HepG2 (cell line): ENCODE data around the gene MDP1. TPM values are rescaled to one million over a fixed set of nuclear protein-coding genes. Genes with fewer than 3 reads are reported as not detected.
A peak's percentile ranks its signal among the peaks of the same experiment; 100 is the strongest.

Experiments used
- ADNP ChIP-seq: sonication (generic); formaldehyde crosslinking; IDR thresholded peaks from 2 replicates; pipeline ENCODE4 v1.4.0; 2020; ENCODE audit warnings: missing genetic modification reagents
- ARNTL ChIP-seq: sonication (generic); formaldehyde crosslinking; IDR thresholded peaks from 2 replicates; pipeline ENCODE4 v1.4.0; 2020; ENCODE audit warnings: mild to moderate bottlenecking, missing genetic modification reagents
- ASH2L ChIP-seq: fragments of 300-600, 200-600 bp; sonication (generic); IDR thresholded peaks from 2 replicates; pipeline ENCODE4 v1.7.0; 2017; ENCODE audit warnings: low read depth, mild to moderate bottlenecking, moderate library complexity, mixed read lengths, low read length; ENCODE audit not compliant: insufficient read length
- BRD4 ChIP-seq: sonication (generic); formaldehyde crosslinking; IDR thresholded peaks from 2 replicates; pipeline ENCODE4 v1.4.0; 2020; ENCODE audit warnings: missing genetic modification reagents
- DDIT3 ChIP-seq: sonication (generic); formaldehyde crosslinking; IDR thresholded peaks from 2 replicates; pipeline ENCODE4 v1.4.0; 2020; ENCODE audit warnings: mild to moderate bottlenecking, missing genetic modification reagents
- ERF ChIP-seq: IDR thresholded peaks from 2 replicates; pipeline ENCODE4 v1.6.1; 2018; ENCODE audit warnings: missing biosample characterization, missing genetic modification reagents
- ETV5 ChIP-seq: IDR thresholded peaks from 2 replicates; pipeline ENCODE4 v1.6.1; 2018; ENCODE audit warnings: missing biosample characterization, missing genetic modification reagents, inconsistent platforms, borderline replicate concordance
- FOSL2 ChIP-seq: sonication (generic); formaldehyde crosslinking; IDR thresholded peaks from 2 replicates; pipeline ENCODE4 v1.4.0; 2020; ENCODE audit warnings: missing genetic modification reagents
- FOXK2 ChIP-seq: fragments of 450-650 bp; IDR thresholded peaks from 2 replicates; pipeline ENCODE4 v1.6.1; 2016
- HCFC1 ChIP-seq: fragments of 150-350 bp; IDR thresholded peaks from 2 replicates; pipeline ENCODE4 v1.6.1; 2014; ENCODE audit warnings: low read depth, low read length
- JUNB ChIP-seq: sonication (generic); formaldehyde crosslinking; IDR thresholded peaks from 2 replicates; pipeline ENCODE4 v1.8.0; 2022; ENCODE audit warnings: missing genetic modification reagents, mild to moderate bottlenecking, borderline replicate concordance
- KDM1A ChIP-seq: IDR thresholded peaks from 2 replicates; pipeline ENCODE4 v1.6.1; 2016; ENCODE audit warnings: missing compliant biosample characterization
- LCORL ChIP-seq, 2 experiments: fragments of 450-650 bp in 1 of 2; sonication (generic) in 1 of 2; formaldehyde crosslinking in 1 of 2; IDR thresholded peaks; 2 replicates each; pipeline versions ENCODE4 v1.5.0 to v1.6.1; 2017 to 2020; ENCODE audit warnings: antibody characterized with exemption in 1 of 2, missing genetic modification reagents in 1 of 2
- MIER2 ChIP-seq: IDR thresholded peaks from 2 replicates; pipeline ENCODE4 v1.6.1; 2016; ENCODE audit warnings: missing biosample characterization, missing genetic modification reagents
- NRL ChIP-seq: sonication (generic); formaldehyde crosslinking; IDR thresholded peaks from 2 replicates; pipeline ENCODE4 v1.5.0; 2020; ENCODE audit warnings: missing genetic modification reagents, mild to moderate bottlenecking, moderate library complexity, borderline replicate concordance
- PAXIP1 ChIP-seq: sonication (generic); formaldehyde crosslinking; conservative IDR thresholded peaks from 2 replicates; pipeline ENCODE4 v1.4.0; 2020; ENCODE audit warnings: mild to moderate bottlenecking, missing genetic modification reagents, moderate library complexity
- SOX6 ChIP-seq, 2 experiments: fragments of 450-650 bp in 1 of 2; sonication (generic) in 1 of 2; formaldehyde crosslinking in 1 of 2; IDR thresholded peaks; 2 replicates each; pipeline versions ENCODE4 v1.4.0 to v1.6.1; 2017 to 2020; ENCODE audit warnings: antibody characterized with exemption in 1 of 2, mild to moderate bottlenecking in 1 of 2, missing genetic modification reagents in 1 of 2
- WIZ ChIP-seq: sonication (generic); formaldehyde crosslinking; IDR thresholded peaks from 2 replicates; pipeline ENCODE4 v1.5.1; 2020; ENCODE audit warnings: mild to moderate bottlenecking, missing genetic modification reagents
- ZNF224 ChIP-seq: sonication (generic); formaldehyde crosslinking; IDR thresholded peaks from 2 replicates; pipeline ENCODE4 v1.5.0; 2020; ENCODE audit warnings: mild to moderate bottlenecking, missing genetic modification reagents
- ZNF264 ChIP-seq: sonication (generic); formaldehyde crosslinking; IDR thresholded peaks from 2 replicates; pipeline ENCODE4 v1.4.0; 2020; ENCODE audit warnings: missing genetic modification reagents
- ZNF431 ChIP-seq: sonication (generic); formaldehyde crosslinking; IDR thresholded peaks from 2 replicates; pipeline ENCODE4 v1.9.0; 2022; ENCODE audit warnings: missing genetic modification reagents, low read depth, mild to moderate bottlenecking, borderline replicate concordance
- ZSCAN12 ChIP-seq: sonication (generic); formaldehyde crosslinking; IDR thresholded peaks from 2 replicates; pipeline ENCODE4 v1.9.0; 2021; ENCODE audit warnings: mild to moderate bottlenecking, missing genetic modification reagents
- polyA plus RNA-seq, 8 experiments: library from polyadenylated mRNA; depleted of rRNA in 3 of 8; stranded (reverse) in 7 of 8; unstranded in 1 of 8; fragments of >200 nt; fragmentation: Illumina TruSeq in 4 of 8; extraction: Trizol in 4 of 8; gene quantifications; 2 replicates each; pipeline versions ENCODE4 v1.2.1 to v1.2.3, GENCODE V29; 2011 to 2016; ENCODE audit warnings: low read depth in 4 of 8, missing spikeins in 1 of 8, mixed read lengths in 1 of 8; ENCODE audit not compliant: insufficient read depth in 1 of 8
- total RNA-seq, 5 experiments: library from RNA; depleted of rRNA; stranded (reverse); fragments of >200 nt; fragmentation: Illumina TruSeq; extraction: Trizol; gene quantifications; 2 replicates each; pipeline ENCODE4 v1.2.3, GENCODE V29; 2016; ENCODE audit warnings: low read depth in 1 of 5
- TF ChIP-seq, protein P1 (sequence below): sonication (generic); formaldehyde crosslinking; IDR thresholded peaks from 2 replicates; pipeline ENCODE4 v1.8.0; 2022; ENCODE audit warnings: mild to moderate bottlenecking, missing genetic modification reagents; ENCODE audit not compliant: insufficient replicate concordance

Gene MDP1
- total and polyA plus RNA-seq, 2 of the 13 experiments (the other 11 are each of a cell fraction or from before 2014, with no cell fraction given) = 44.1 to 48.7 TPM

- TF ChIP-seq ASH2L = no peak
- TF ChIP-seq WIZ (CRISPR knock-in tag) = no peak; the same call in 1 of the 2 replicates
- no peak for TF ChIP-seq ZNF224 (CRISPR knock-in tag)
- no peak for TF ChIP-seq DDIT3 (CRISPR knock-in tag)
- 0 out of 2 replicates have a peak, but pooled peaks have one; percentile 74 for TF ChIP-seq ZNF431 (CRISPR knock-in tag)
- no peak for TF ChIP-seq FOSL2 (CRISPR knock-in tag)
- no peak for TF ChIP-seq ERF (CRISPR knock-in tag)
- TF ChIP-seq ZNF264 (CRISPR knock-in tag) = no peak
- no peak for TF ChIP-seq ETV5 (CRISPR knock-in tag)
- 0 out of 2 replicates have a peak, but pooled peaks have one; percentile 15 for TF ChIP-seq MIER2
- no peak for TF ChIP-seq HCFC1
- TF ChIP-seq PAXIP1 (CRISPR knock-in tag) = peak; percentile 92
- TF ChIP-seq FOXK2 = no peak
- no peak for TF ChIP-seq KDM1A (CRISPR knock-in tag)
- no peak for TF ChIP-seq JUNB (CRISPR knock-in tag)
- TF ChIP-seq, protein P1, sequence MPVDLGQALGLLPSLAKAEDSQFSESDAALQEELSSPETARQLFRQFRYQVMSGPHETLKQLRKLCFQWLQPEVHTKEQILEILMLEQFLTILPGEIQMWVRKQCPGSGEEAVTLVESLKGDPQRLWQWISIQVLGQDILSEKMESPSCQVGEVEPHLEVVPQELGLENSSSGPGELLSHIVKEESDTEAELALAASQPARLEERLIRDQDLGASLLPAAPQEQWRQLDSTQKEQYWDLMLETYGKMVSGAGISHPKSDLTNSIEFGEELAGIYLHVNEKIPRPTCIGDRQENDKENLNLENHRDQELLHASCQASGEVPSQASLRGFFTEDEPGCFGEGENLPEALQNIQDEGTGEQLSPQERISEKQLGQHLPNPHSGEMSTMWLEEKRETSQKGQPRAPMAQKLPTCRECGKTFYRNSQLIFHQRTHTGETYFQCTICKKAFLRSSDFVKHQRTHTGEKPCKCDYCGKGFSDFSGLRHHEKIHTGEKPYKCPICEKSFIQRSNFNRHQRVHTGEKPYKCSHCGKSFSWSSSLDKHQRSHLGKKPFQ = no peak
- no peak for TF ChIP-seq NRL
- no peak for TF ChIP-seq BRD4 (CRISPR knock-in tag)
- 0 out of 2 replicates have a peak, but pooled peaks have one; percentile 36 for TF ChIP-seq ARNTL (CRISPR knock-in tag)
- TF ChIP-seq ZSCAN12 (CRISPR knock-in tag) = no peak
- no peak for TF ChIP-seq ADNP (CRISPR knock-in tag)
- TF ChIP-seq SOX6 (IDR thresholded peaks at IDR 0.05) = no peak
- TF ChIP-seq SOX6 (CRISPR knock-in tag; IDR thresholded peaks at IDR 0.05) = peak; percentile 90
- no peak for TF ChIP-seq LCORL (IDR thresholded peaks at IDR 0.05)
- TF ChIP-seq LCORL (CRISPR knock-in tag; IDR thresholded peaks at IDR 0.05) = peak; percentile 82
Measured at GRCh38 chr14:24255931-24256711, 40.3 kb upstream of the MDP1 start (continued).
